ENCODE data around the gene PANX2. TPM values are rescaled to one million over a fixed set of nuclear protein-coding genes. Genes with fewer than 3 reads are reported as not detected.

Gene PANX2
- total RNA-seq, 2 experiments from 2014 or later: not detected

- Histone ChIP-seq H3K36me3 (ENCODE audit: insufficient read depth, low read length) (peaks cover 52% of the 10 kb centered on the region), H3K4me2 (ENCODE audit: low read length) (peak within 1 kb of the TSS; percentile 100), H3K9me3 (ENCODE audit: low read length) (peaks cover 8% of the 10 kb centered on the region; the same call in 1 of the 2 replicates), H2AFZ (ENCODE audit: low read length) (no peak within 1 kb of the TSS), H3K9me2 (ENCODE audit: insufficient read depth, low read length) (no peaks in the 10 kb centered on the region), H3K4me3 (ENCODE audit: low read depth, low read length, poor library complexity, severe bottlenecking) (peak within 1 kb of the TSS; percentile 98), H3K27ac (ENCODE audit: low read depth, low read length, poor library complexity, severe bottlenecking) (peak within 1 kb of the TSS; percentile 39), H3K4me1 (ENCODE audit: insufficient read depth, low read length, poor library complexity, severe bottlenecking) (peaks cover 17% of the 10 kb centered on the region), H3K79me2 (ENCODE audit: insufficient read depth, low read depth, low read length) (peaks cover 32% of the 10 kb centered on the region), H4K20me1 (ENCODE audit: insufficient read depth, low read length) (0 out of 2 replicates have a peak, but pooled peaks cover 8% of the 10 kb centered on the region)
- ChIA-PET CTCF (ENCODE audit: unreplicated experiment) (no interaction called here), POLR2A (no interaction called here)
- intact Hi-C loops (cut with micrococcal nuclease; ENCODE audit: unreplicated experiment): loop anchor here (2.0 kb wide), 1 partner anchor 52 kb away; no protein-coding TSS in a partner anchor
- no TSS peak for BruUV-seq (replicated peaks)
- peak; percentile 90 for DNase-seq (ENCODE audit: low spot score)
- TF ChIP-seq EZH2phosphoT487 (IDR thresholded peaks at IDR 0.05; ENCODE audit: borderline replicate concordance, low read depth, low read length) (no peak), CTCF (conservative IDR thresholded peaks at IDR 0.05; ENCODE audit: low read length) (no peak)
Observed at GRCh38 chr22:50200461-50201190, 30.1 kb downstream of the PANX2 start, which contains the start of gene SELENOO. TSS of gene SELENOO (plus strand) at chr22:50201011. CDS start at chr22:50201037, 26 bp downstream.

- intact Hi-C loops (cut with micrococcal nuclease; ENCODE audit: unreplicated experiment): loop anchor here (2.0 kb wide), 1 partner anchor 53 kb away; no protein-coding TSS in a partner anchor
- Histone ChIP-seq H3K4me2 (ENCODE audit: low read length) (peak overlapping the region; percentile 100), H3K27ac (ENCODE audit: low read depth, low read length, poor library complexity, severe bottlenecking) (peak overlapping the region; percentile 39), H3K4me1 (ENCODE audit: insufficient read depth, low read length, poor library complexity, severe bottlenecking) (peaks cover 17% of the 10 kb centered on the region), H3K9me2 (ENCODE audit: insufficient read depth, low read length) (no peaks in the 10 kb centered on the region), H4K20me1 (ENCODE audit: insufficient read depth, low read length) (0 out of 2 replicates have a peak, but pooled peaks cover 8% of the 10 kb centered on the region), H3K9me3 (ENCODE audit: low read length) (peaks cover 8% of the 10 kb centered on the region; the same call in 1 of the 2 replicates), H3K79me2 (ENCODE audit: insufficient read depth, low read depth, low read length) (peaks cover 32% of the 10 kb centered on the region), H2AFZ (ENCODE audit: low read length) (no peak overlapping the region), H3K36me3 (ENCODE audit: insufficient read depth, low read length) (peaks cover 51% of the 10 kb centered on the region), H3K4me3 (ENCODE audit: low read depth, low read length, poor library complexity, severe bottlenecking) (peak overlapping the region; percentile 98)
- BruUV-seq (replicated peaks): no TSS peak
- ChIA-PET POLR2A (no interaction called here), CTCF (ENCODE audit: unreplicated experiment) (no interaction called here)
- TF ChIP-seq EZH2phosphoT487 (IDR thresholded peaks at IDR 0.05; ENCODE audit: borderline replicate concordance, low read depth, low read length) (no peak), CTCF (conservative IDR thresholded peaks at IDR 0.05; ENCODE audit: low read length) (no peak; the same call in 1 of the 2 replicates)
- DNase-seq (ENCODE audit: low spot score): peak; percentile 35
Observed at GRCh38 chr22:50201191-50202129, 30.9 kb downstream of the PANX2 start.

Data from OCI-LY7 (cell line).